Measurements from ENCODE around the gene PRDM16.

Gene PRDM16

GRCh38 chr1:3426956-3427535, 358.0 kb downstream of the PRDM16 start:
- Histone ChIP-seq H3K36me3 (no peaks in the 10 kb centered on the region), H3K27me3 (ENCODE audit: insufficient read depth, low read depth, severe bottlenecking) (no peaks in the 10 kb centered on the region), H3K4me3 (ENCODE audit: low read depth, low read length) (no peak overlapping the region), H3K9me3 (ENCODE audit: severe bottlenecking) (no peaks in the 10 kb centered on the region), H3K27ac (no peak overlapping the region)
- TF ChIP-seq, protein P1, sequence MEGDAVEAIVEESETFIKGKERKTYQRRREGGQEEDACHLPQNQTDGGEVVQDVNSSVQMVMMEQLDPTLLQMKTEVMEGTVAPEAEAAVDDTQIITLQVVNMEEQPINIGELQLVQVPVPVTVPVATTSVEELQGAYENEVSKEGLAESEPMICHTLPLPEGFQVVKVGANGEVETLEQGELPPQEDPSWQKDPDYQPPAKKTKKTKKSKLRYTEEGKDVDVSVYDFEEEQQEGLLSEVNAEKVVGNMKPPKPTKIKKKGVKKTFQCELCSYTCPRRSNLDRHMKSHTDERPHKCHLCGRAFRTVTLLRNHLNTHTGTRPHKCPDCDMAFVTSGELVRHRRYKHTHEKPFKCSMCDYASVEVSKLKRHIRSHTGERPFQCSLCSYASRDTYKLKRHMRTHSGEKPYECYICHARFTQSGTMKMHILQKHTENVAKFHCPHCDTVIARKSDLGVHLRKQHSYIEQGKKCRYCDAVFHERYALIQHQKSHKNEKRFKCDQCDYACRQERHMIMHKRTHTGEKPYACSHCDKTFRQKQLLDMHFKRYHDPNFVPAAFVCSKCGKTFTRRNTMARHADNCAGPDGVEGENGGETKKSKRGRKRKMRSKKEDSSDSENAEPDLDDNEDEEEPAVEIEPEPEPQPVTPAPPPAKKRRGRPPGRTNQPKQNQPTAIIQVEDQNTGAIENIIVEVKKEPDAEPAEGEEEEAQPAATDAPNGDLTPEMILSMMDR (IDR thresholded peaks at IDR 0.05; ENCODE audit: low read depth, low read length) = no peak
- no peak for DNase-seq

DNA sequence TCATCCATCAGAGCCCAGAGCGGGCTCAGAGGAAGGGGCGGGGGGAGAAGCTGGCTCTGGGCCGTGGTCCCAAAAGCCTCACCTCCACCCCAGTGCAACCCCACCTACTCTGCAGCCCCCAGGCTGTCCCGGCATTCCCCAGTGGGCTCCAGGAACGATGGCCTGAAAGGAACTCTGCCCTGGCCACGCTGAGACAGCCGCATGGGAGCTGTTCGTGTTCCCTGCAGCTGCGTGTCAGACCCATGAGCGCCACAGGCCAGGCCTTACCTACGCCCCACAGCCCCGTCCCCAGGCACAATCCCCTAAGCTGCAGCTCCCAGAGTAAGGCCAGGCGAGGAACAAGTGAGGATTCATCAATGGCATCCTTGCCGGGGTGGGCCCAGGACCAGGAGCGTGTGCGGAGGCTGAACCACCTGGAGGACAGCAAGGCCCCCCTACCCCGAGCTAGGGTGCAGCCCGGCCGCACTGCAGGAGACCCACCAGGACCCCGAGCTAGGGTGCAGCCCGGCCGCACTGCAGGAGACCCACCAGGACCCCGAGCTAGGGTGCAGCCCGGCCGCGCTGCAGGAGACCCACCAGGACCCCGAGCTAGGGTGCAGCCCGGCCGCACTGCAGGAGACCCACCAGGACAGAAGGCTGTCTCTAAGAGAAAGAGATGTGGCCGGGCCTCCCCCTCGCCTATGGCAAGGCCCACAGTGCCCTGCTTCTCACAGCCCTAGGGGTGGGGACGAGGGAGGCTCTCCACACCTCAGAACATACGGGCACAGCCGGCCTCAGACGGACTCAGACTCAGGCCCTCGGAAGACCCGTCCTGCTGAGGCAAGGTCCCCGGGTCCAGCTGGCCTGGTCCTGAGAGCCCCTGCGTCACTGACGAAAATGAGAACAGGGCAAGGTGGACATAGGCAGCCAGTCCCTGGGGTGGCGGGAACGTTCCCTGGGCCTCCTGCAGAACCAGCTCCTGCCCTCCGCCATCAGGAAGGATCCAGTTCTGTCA, 359.0 kb downstream of the PRDM16 start:
- TF ChIP-seq, protein P1 (IDR thresholded peaks at IDR 0.05; ENCODE audit: low read depth, low read length) = no peak
- H3K9me3 ChIP-seq (ENCODE audit: severe bottlenecking) = no peaks in the 10 kb centered on the region
- H3K27ac ChIP-seq = peak overlapping the region; percentile 0; the same call in 1 of the 2 replicates
- no peaks in the 10 kb centered on the region for H3K27me3 ChIP-seq (ENCODE audit: insufficient read depth, low read depth, severe bottlenecking)
- H3K4me3 ChIP-seq (ENCODE audit: low read depth, low read length) = no peak overlapping the region
- H3K36me3 ChIP-seq = no peaks in the 10 kb centered on the region
- DNase-seq = no peak

GRCh38 chr1:3428899-3429298, 359.9 kb downstream of the PRDM16 start:
- Histone ChIP-seq H3K27me3 (ENCODE audit: insufficient read depth, low read depth, severe bottlenecking) (no peaks in the 10 kb centered on the region), H3K4me3 (ENCODE audit: low read depth, low read length) (no peak overlapping the region), H3K9me3 (ENCODE audit: severe bottlenecking) (no peaks in the 10 kb centered on the region), H3K27ac (peak overlapping the region; percentile 0; the same call in 1 of the 2 replicates), H3K36me3 (no peaks in the 10 kb centered on the region)
- TF ChIP-seq, protein P1 (IDR thresholded peaks at IDR 0.05; ENCODE audit: low read depth, low read length) = no peak
- DNase-seq = no peak

DNA sequence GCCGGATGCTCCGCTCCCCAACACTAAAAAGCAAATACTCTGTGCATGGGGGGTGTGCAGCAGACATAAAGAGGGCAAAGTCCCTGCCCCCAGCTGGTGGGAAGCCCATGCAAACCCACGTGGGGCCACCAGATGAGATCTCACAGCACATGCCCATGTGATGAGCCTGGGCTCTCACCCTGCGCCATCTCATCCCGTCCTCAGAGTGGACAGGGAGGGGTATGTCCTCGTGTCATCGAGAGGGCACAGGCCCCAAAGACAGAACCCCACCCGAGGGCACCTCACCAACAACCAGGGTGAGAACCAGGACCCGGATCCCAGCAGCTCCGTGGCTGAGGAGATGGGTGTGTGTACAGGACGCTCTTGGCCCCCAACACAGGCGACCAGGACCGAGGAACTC, 360.3 kb downstream of the PRDM16 start:
- H3K9me3 ChIP-seq (ENCODE audit: severe bottlenecking) = no peaks in the 10 kb centered on the region
- H3K27ac ChIP-seq = no peak overlapping the region
- no peak for DNase-seq
- H3K27me3 ChIP-seq (ENCODE audit: insufficient read depth, low read depth, severe bottlenecking) = no peaks in the 10 kb centered on the region
- TF ChIP-seq, protein P1 (IDR thresholded peaks at IDR 0.05; ENCODE audit: low read depth, low read length) = no peak
- H3K36me3 ChIP-seq = no peaks in the 10 kb centered on the region
- no peak overlapping the region for H3K4me3 ChIP-seq (ENCODE audit: low read depth, low read length)

- no peaks in the 10 kb centered on the region for H3K36me3 ChIP-seq
- no peak overlapping the region for H3K27ac ChIP-seq
- H3K27me3 ChIP-seq (ENCODE audit: insufficient read depth, low read depth, severe bottlenecking) = no peaks in the 10 kb centered on the region
- H3K4me3 ChIP-seq (ENCODE audit: low read depth, low read length) = no peak overlapping the region
- H3K9me3 ChIP-seq (ENCODE audit: severe bottlenecking) = no peaks in the 10 kb centered on the region
- DNase-seq = no peak
- TF ChIP-seq, protein P1 (IDR thresholded peaks at IDR 0.05; ENCODE audit: low read depth, low read length) = no peak
These were observed 360.8 kb downstream of the PRDM16 start for GRCh38 chr1:3429766-3430165.

Measured in WERI-Rb-1 (cell line).